Measurements from ENCODE around the gene CSNK1E. TPM values are rescaled to one million over a fixed set of nuclear protein-coding genes. Genes with fewer than 3 reads are reported as not detected.
A peak's percentile ranks its signal among the peaks of the same experiment; 100 is the strongest.
"Not testable (repeated sequence)": the region's sequence is repeated elsewhere in the genome, so short reads cannot be mapped to it uniquely, and the experiment has no call there.

CSNK1E gene
- total RNA-seq: 100 to 1,000 TPM in 3 of 4 donors, 10 to 100 TPM in 1; 84.5 to 164 (median 112) TPM

DNA sequence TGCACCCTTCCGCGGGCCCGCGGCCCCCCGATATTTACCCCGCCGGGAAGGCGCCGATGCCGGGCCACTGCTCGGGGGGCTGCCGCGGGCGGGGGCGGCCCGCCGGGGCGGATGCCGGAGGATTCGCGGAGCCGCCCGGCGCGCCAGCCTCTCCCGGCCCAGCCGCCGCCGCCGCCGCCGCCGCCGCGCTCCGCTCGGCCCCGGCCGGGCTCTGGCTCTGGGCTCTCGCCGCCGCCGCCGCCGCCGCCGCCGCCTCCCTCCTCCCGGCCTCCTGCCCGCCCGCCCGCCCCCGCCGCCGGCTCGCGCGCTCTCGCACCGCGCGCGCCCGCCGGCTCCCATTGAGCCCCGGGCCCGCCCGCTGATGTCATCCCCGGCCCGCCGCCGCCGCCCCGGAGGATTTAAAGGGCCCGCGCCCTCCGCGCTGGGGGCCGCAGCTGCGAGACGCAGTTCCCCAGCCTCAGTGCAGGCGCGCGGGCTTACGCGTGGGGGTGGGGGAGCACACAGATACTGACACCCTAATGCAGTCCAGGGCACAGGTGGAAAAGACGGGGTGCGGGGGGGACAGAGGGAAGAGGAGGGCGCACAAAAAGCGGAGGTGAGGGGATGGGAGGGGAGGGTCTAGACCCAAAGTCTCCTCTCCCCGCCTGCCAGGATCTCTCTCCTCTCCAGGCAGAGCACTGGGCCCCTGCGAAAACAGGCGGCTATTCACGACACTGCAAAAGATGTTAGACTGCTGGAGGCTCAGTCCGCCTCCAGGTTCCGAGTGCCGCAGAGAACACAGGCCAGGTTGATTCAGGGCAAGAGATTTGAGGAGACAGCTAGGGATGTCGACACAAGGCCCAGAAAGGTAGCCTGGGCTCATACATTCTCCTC lies at the start of gene CSNK1E:
Gene CSNK1E (minus strand): TSS at position 312 of the 873 bp plus-strand sequence. CDS start 3,276 bp downstream, outside the sequence.
- DNase-seq (ENCODE audit: low spot score) (peak; percentile 57), ATAC-seq (ENCODE audit: low FRiP score) (peak; percentile 56)
- TF ChIP-seq CTCF (IDR thresholded peaks at IDR 0.05): no peak

DNA sequence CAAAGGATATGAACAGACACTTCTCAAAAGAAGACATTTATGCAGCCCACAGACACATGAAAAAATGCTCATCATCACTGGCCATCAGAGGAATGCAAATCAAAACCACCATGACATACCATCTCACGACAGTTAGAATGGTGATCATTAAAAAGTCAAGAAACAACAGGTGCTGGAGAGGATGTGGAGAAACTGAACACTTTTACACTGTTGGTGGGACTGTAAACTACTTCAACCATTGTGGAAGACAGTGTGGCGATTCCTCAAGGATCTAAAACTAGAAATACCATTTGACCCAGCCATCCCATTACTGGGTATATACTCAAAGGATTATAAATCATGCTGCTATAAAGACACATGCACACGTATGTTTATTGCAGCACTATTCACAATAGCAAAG lies 48.6 kb upstream of the CSNK1E start:
- DNase-seq (ENCODE audit: low spot score); ATAC-seq (ENCODE audit: low FRiP score): not testable (repeated sequence)

- DNase-seq (ENCODE audit: low spot score); ATAC-seq (ENCODE audit: low FRiP score): not testable (repeated sequence)
Measured at GRCh38 chr22:38365174-38365573, 47.9 kb upstream of the CSNK1E start.

DNA sequence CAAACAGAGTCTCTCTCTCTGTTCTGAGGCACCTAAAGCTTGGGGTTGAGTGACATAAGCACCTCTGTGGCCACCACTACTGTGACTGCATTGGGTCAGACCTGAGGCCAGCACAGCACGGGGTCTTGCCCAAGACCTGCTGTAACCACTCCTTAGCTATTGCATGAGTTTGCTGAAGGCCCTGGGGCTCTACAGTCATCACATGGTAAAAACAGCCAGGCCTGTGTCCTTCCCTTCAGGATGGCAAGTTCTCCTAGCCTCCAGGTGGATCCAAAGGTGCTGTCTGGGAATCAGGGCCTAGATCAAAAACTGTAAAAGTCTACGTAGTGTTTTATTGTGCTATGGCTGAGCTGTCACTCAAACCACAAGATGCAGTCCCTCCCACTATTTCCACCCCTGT lies 43.3 kb upstream of the CSNK1E start:
- DNase-seq (ENCODE audit: low spot score); ATAC-seq (ENCODE audit: low FRiP score): not testable (repeated sequence)

DNA sequence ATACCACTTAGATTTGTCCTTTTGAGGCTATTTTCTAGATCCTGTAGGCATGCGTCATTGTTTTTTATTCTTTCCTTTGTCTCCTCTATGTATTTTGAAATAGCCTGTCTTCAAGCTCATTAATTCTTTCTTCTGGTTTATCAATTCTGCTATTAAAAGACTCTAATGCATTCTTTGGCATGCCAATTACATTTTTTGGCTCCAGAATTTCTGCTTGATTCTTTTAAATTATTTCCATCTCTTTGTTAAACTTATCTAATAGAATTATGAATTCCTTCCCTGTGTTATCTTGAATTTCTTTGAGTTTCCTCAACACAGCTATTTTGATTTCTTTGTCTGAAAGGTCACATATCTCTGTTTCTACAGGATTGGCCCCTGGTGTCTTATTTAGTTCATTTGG lies 42.6 kb upstream of the CSNK1E start:
- not testable (repeated sequence) for ATAC-seq (ENCODE audit: low FRiP score); DNase-seq (ENCODE audit: low spot score)

GRCh38 chr22:38357971-38358370 lies 40.7 kb upstream of the CSNK1E start:
- DNase-seq (ENCODE audit: low spot score); ATAC-seq (ENCODE audit: low FRiP score): not testable (repeated sequence)

GRCh38 chr22:38355275-38355674 lies 38.0 kb upstream of the CSNK1E start:
- no peak for DNase-seq (ENCODE audit: low spot score)
- ATAC-seq (ENCODE audit: low FRiP score): no peak
- TF ChIP-seq CTCF (IDR thresholded peaks at IDR 0.05): no peak

DNA sequence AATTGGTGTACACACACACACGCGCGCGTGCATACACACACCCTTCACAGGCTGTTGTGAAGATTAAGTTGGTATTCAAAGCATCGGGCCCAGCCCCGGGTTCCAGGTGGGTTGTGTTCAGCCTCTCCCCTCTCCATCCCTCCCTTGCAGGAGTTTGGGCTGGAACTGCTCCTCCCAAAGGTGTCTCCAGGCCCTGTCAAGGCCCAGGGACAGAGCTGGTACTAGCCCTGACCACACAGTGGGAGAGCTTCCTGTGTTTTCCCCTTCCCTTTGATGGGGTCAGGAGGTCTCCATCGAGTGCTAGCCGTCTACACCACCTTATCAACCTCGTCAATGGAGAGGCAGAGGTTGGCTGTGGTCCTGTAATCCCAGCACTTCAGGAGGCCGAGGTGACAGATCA lies 36.5 kb upstream of the CSNK1E start:
- DNase-seq (ENCODE audit: low spot score): no peak
- ATAC-seq (ENCODE audit: low FRiP score): no peak
- TF ChIP-seq CTCF (IDR thresholded peaks at IDR 0.05): no peak

DNA sequence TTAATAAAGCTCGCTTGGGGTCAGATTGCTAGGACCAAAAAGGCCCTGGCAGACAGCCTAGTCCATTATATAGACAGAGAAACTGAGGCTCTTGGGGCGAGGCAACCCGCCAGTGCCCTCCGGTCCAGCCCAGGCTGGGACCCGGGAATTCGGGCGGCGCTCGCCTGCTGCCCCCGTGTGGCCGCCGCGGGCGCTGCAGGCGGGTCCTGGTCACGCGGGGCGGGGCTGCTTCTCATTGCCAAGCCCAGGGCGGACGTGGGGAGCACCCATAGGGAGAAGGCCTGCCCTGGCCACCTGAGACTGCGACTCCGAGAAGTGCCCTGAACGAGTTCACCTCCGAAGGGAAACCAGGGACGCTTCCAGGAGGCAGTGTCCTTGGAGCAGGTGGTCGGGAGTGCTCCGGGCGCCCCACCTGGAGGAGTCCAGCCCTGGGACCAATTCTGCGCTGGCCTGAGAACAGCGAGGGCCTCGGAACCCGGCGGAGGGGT lies 36.0 kb upstream of the CSNK1E start:
- peak in 2 of 3 donors; percentile 88 to 98 for TF ChIP-seq CTCF (IDR thresholded peaks at IDR 0.05)
- ATAC-seq (ENCODE audit: low FRiP score) (peak; percentile 72), DNase-seq (ENCODE audit: low spot score) (peak; percentile 50)

Measured in omental fat pad (tissue), 4 donors.